ENCODE data around the gene BARX1. TPM values are rescaled to one million over a fixed set of nuclear protein-coding genes. Genes with fewer than 3 reads are reported as not detected.

The BARX1 gene
- total RNA-seq, 1 donor from 2014 or later = not detected

Other genes starting within 250 kb of the BARX1 start
- 16.1 TPM for gene PTPDC1, start 129.1 kb upstream of the BARX1 start, total RNA-seq (ENCODE audit: insufficient read depth, low replicate concordance)